A673 (cell line): ENCODE data around the gene C16orf46. TPM values are rescaled to one million over a fixed set of nuclear protein-coding genes. Genes with fewer than 3 reads are reported as not detected.

Experiments used
- BruUV-seq: library from RNA; stranded (reverse); fragments of 400-500 nt; replicated peaks from 2 replicates; lab custom pipeline; 2021; lab: Mats Ljungman, UMichigan
- CTCF ChIA-PET: fragments of 300-600 bp; sonication (Branson Sonifier 250); formaldehyde crosslinking; loops from one replicate; lab custom pipeline; 2022; ENCODE audit warnings: antibody characterized with exemption; lab: Charles Lee
- POLR2A ChIA-PET: fragments of 300-600 bp; sonication (Branson Sonifier 250); formaldehyde crosslinking; loops from one replicate; lab custom pipeline; 2022; ENCODE audit warnings: antibody characterized with exemption; ENCODE audit not compliant: low non-redundant PET; lab: Charles Lee
- DNase-seq: peaks from one replicate; pipeline ENCODE4 v3.0.0-alpha.2; 2015; ENCODE audit warnings: low spot score
- H3K27ac ChIP-seq: fragments of 200-600 bp; sonication (generic); 2 replicates; pipeline ENCODE4 v1.5.1; 2016; ENCODE audit warnings: mixed run types, low read depth, mild to moderate bottlenecking, mixed read lengths, antibody characterized with exemption, low read length; ENCODE audit not compliant: poor library complexity, severe bottlenecking
- H3K27me3 ChIP-seq: fragments of 200-600 bp; sonication (generic); replicated peaks from 2 replicates; pipeline ENCODE4 v1.6.1; 2017; ENCODE audit warnings: mixed run types, low read depth, mild to moderate bottlenecking, mixed read lengths, antibody characterized with exemption, low read length; ENCODE audit not compliant: insufficient read depth, poor library complexity
- H3K36me3 ChIP-seq: fragments of 200-600 bp; sonication (generic); 2 replicates; pipeline ENCODE4 v1.6.1; 2016; ENCODE audit warnings: mixed run types, mild to moderate bottlenecking, mixed read lengths, antibody characterized with exemption, low read length; ENCODE audit not compliant: insufficient read depth, poor library complexity, severe bottlenecking
- H3K4me1 ChIP-seq: fragments of 200-600 bp; sonication (generic); 2 replicates; pipeline ENCODE4 v1.6.1; 2017; ENCODE audit warnings: mixed run types, mild to moderate bottlenecking, mixed read lengths, antibody characterized with exemption, low read length; ENCODE audit not compliant: insufficient read depth, poor library complexity, severe bottlenecking
- H3K4me3 ChIP-seq: fragments of 200-600 bp; sonication (generic); 2 replicates; pipeline ENCODE4 v1.5.1; 2016; ENCODE audit warnings: low read depth, mixed run types, mild to moderate bottlenecking, mixed read lengths, low read length; ENCODE audit not compliant: poor library complexity, severe bottlenecking
- H3K9me3 ChIP-seq: fragments of 200-600 bp; sonication (generic); 2 replicates; pipeline ENCODE4 v1.6.1; 2016; ENCODE audit warnings: mixed run types, low read depth, mild to moderate bottlenecking, mixed read lengths, antibody characterized with exemption, low read length; ENCODE audit not compliant: poor library complexity, severe bottlenecking
- CTCF ChIP-seq: fragments of 300-800, 200-600 bp; sonication (generic); conservative IDR thresholded peaks from 2 replicates; pipeline ENCODE4 v1.5.1; 2017; ENCODE audit warnings: low read depth, mild to moderate bottlenecking, antibody characterized with exemption, low read length, moderate library complexity, mixed read lengths
- EZH2 ChIP-seq: fragments of 200-600 bp; sonication (generic); IDR thresholded peaks from 2 replicates; pipeline ENCODE4 v1.6.1; 2017; ENCODE audit warnings: borderline replicate concordance, low read depth, mild to moderate bottlenecking, mixed read lengths, antibody characterized with exemption, low read length; ENCODE audit not compliant: poor library complexity, severe bottlenecking
- intact Hi-C: fragments of 100-400 bp; cut with micrococcal nuclease; formaldehyde crosslinking; loops from one replicate; pipeline ENCODE4 v1.10.0; 2022; ENCODE audit not compliant: unreplicated experiment
- total RNA-seq: library from RNA; stranded (reverse); gene quantifications from 2 replicates; pipeline ENCODE4 v1.2.3, GENCODE V29; 2021

Gene C16orf46
- total RNA-seq, 1 experiment from 2014 or later, result 0.21 TPM

- ChIA-PET CTCF (interaction anchor here (1.2 kb wide), 1 partner anchor 41 kb away, joined by 10 read pairs; the partner anchor contains the start of gene ATMIN), POLR2A (no interaction called here)
- H3K4me1 ChIP-seq, result no peaks in the 10 kb centered on the region
- no peaks in the 10 kb centered on the region for H3K36me3 ChIP-seq
- intact Hi-C loops, result no loop called here
- TF ChIP-seq EZH2, result no peak
- TF ChIP-seq CTCF, result no peak
- peak overlapping the region; percentile 69 for H3K4me3 ChIP-seq
- no peaks in the 10 kb centered on the region for H3K9me3 ChIP-seq
- no peaks in the 10 kb centered on the region for H3K27me3 ChIP-seq
- BruUV-seq, result no TSS peak
- peak overlapping the region; percentile 93 for H3K27ac ChIP-seq
- DNase-seq, result peak; percentile 91
Measured at GRCh38 chr16:81076566-81077075, 417 bp downstream of the C16orf46 start.

GRCh38 chr16:81073560-81074330 is 3.3 kb downstream of the C16orf46 start:
- Histone ChIP-seq H3K9me3 (no peaks in the 10 kb centered on the region), H3K27me3 (no peaks in the 10 kb centered on the region), H3K4me3 (no peak overlapping the region), H3K36me3 (no peaks in the 10 kb centered on the region), H3K27ac (no peak overlapping the region), H3K4me1 (no peaks in the 10 kb centered on the region)
- TF ChIP-seq CTCF (no peak), EZH2 (no peak)
- intact Hi-C loops, result no loop called here
- DNase-seq, result no peak
- BruUV-seq, result no TSS peak
- ChIA-PET CTCF (no interaction called here), POLR2A (no interaction called here)

- CTCF ChIA-PET, result no interaction called here
- POLR2A ChIA-PET, result no interaction called here
- no TSS peak for BruUV-seq
Measured at GRCh38 chr16:81071805-81072204, 5.2 kb downstream of the C16orf46 start.

More at GRCh38 chr16:81071805-81072204, 5.2 kb downstream of the C16orf46 start:
- intact Hi-C loops, result no loop called here
- Histone ChIP-seq H3K4me3 (no peak overlapping the region), H3K36me3 (no peaks in the 10 kb centered on the region), H3K4me1 (no peaks in the 10 kb centered on the region), H3K27ac (no peak overlapping the region), H3K27me3 (no peaks in the 10 kb centered on the region), H3K9me3 (no peaks in the 10 kb centered on the region)
- DNase-seq, result no peak
- TF ChIP-seq EZH2 (no peak), CTCF (no peak)
